GM18951 (cell line): Measurements from ENCODE around the gene ZBTB7C.

Experiments used
- POLR2A ChIP-seq: IDR thresholded peaks from 4 replicates; pipeline ENCODE4 v1.6.1; 2011; ENCODE audit warnings: mild to moderate bottlenecking; ENCODE audit not compliant: insufficient read length, insufficient read depth; ENCODE audit errors: extremely low read depth
- in situ Hi-C: fragments of 300-500 bp; cut with MboI; formaldehyde crosslinking; loops from one replicate; pipeline ENCODE4 v1.12.0; 2022; ENCODE audit warnings: low sequenced_read_pairs, mixed read lengths, inconsistent platforms; ENCODE audit not compliant: unreplicated experiment

ZBTB7C gene

GRCh38 chr18:48408727-48409590 lies at the start of gene ZBTB7C:
Gene ZBTB7C, minus strand, starts transcription at chr18:48409383.
- no peak for TF ChIP-seq POLR2A
- in situ Hi-C loops, result no loop called here

- TF ChIP-seq POLR2A, result no peak
- in situ Hi-C loops, result no loop called here
These were observed 47.7 kb upstream of the ZBTB7C start for GRCh38 chr18:48456838-48457237.

GRCh38 chr18:48455555-48456478 lies 46.6 kb upstream of the ZBTB7C start:
- TF ChIP-seq POLR2A, result no peak
- in situ Hi-C loops, result no loop called here

- in situ Hi-C loops, result no loop called here
- TF ChIP-seq POLR2A, result no peak
These were observed 45.1 kb upstream of the ZBTB7C start for GRCh38 chr18:48454261-48454757.

GRCh38 chr18:48453330-48454066 lies 44.3 kb upstream of the ZBTB7C start:
- in situ Hi-C loops, result no loop called here
- TF ChIP-seq POLR2A, result no peak

- in situ Hi-C loops, result no loop called here
- TF ChIP-seq POLR2A, result no peak
These were observed 43.7 kb upstream of the ZBTB7C start for GRCh38 chr18:48452861-48453323.

GRCh38 chr18:48450685-48451084 lies 41.5 kb upstream of the ZBTB7C start:
- TF ChIP-seq POLR2A, result no peak
- in situ Hi-C loops, result no loop called here

- TF ChIP-seq POLR2A, result no peak
- in situ Hi-C loops, result no loop called here
These were observed 37.5 kb upstream of the ZBTB7C start for GRCh38 chr18:48446582-48447225.

GRCh38 chr18:48445540-48445939 lies 36.4 kb upstream of the ZBTB7C start:
- TF ChIP-seq POLR2A, result no peak
- in situ Hi-C loops, result no loop called here

GRCh38 chr18:48442761-48443160 lies 33.6 kb upstream of the ZBTB7C start:
- in situ Hi-C loops, result no loop called here
- no peak for TF ChIP-seq POLR2A

- TF ChIP-seq POLR2A, result no peak
- in situ Hi-C loops, result no loop called here
These were observed 32.3 kb upstream of the ZBTB7C start for GRCh38 chr18:48441405-48441881.

- TF ChIP-seq POLR2A, result no peak
- in situ Hi-C loops, result no loop called here
These were observed 31.7 kb upstream of the ZBTB7C start for GRCh38 chr18:48440924-48441323.
